Ishikawa (cell line): Measurements from ENCODE around the gene S100A4.

Experiments
- CEBPB ChIP-seq: IDR thresholded peaks from 2 replicates; pipeline ENCODE4 v1.6.1; 2012
- CREB1 ChIP-seq: IDR thresholded peaks from 2 replicates; pipeline ENCODE4 v1.6.1; 2012; ENCODE audit warnings: low read depth
- EGR1 ChIP-seq: IDR thresholded peaks from 2 replicates; pipeline ENCODE4 v1.6.1; 2012
- EP300 ChIP-seq: IDR thresholded peaks from 2 replicates; pipeline ENCODE4 v1.6.1; 2012; ENCODE audit warnings: borderline replicate concordance
- FOXM1 ChIP-seq: IDR thresholded peaks from 2 replicates; pipeline ENCODE4 v1.6.1; 2012; ENCODE audit warnings: low read depth, borderline replicate concordance
- NFIC ChIP-seq: IDR thresholded peaks from 2 replicates; pipeline ENCODE4 v1.6.1; 2012
- RAD21 ChIP-seq: IDR thresholded peaks from 2 replicates; pipeline ENCODE4 v1.6.1; 2012; ENCODE audit warnings: low read depth
- REST ChIP-seq: IDR thresholded peaks from 2 replicates; pipeline ENCODE4 v1.6.1; 2012; ENCODE audit warnings: low read depth, mild to moderate bottlenecking
- TAF1 ChIP-seq: IDR thresholded peaks from 2 replicates; pipeline ENCODE4 v1.6.1; 2012; ENCODE audit warnings: low read depth, mild to moderate bottlenecking
- TCF12 ChIP-seq: IDR thresholded peaks from 2 replicates; pipeline ENCODE4 v1.6.1; 2012; ENCODE audit warnings: low read depth
- TEAD4 ChIP-seq: IDR thresholded peaks from 2 replicates; pipeline ENCODE4 v1.6.1; 2012
- YY1 ChIP-seq: IDR thresholded peaks from 2 replicates; pipeline ENCODE4 v1.6.1; 2012; ENCODE audit warnings: low read depth
- ZBTB7A ChIP-seq: IDR thresholded peaks from 2 replicates; pipeline ENCODE4 v1.6.1; 2012; ENCODE audit warnings: low read depth
- TF ChIP-seq, protein P1 (sequence below): IDR thresholded peaks from 2 replicates; pipeline ENCODE4 v1.6.1; 2012
- TF ChIP-seq, protein P2 (sequence below): IDR thresholded peaks from 2 replicates; pipeline ENCODE4 v1.6.1; 2012

S100A4 gene

DNA sequence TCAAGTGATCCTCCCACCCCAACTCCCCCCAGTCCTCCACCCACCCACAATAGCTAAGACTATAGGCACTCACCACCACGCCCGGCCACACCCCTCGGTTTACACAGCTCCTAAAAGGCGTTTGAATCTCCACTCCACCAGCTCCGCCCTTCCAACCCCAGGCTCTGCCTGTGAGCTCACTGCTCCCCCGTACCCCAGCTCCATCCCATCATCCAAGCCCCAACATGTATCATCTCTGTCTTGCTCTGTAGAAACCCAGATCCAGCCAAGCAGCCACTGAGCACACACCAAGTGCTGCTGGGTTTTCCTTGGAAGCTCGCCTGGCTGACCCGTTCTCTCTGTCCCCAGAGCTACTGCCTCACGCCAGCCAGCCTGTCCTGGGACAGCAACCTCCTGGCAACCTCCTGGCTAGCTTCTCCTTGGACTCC lies 32.0 kb upstream of the S100A4 start:
- TF ChIP-seq CEBPB = no peak
- no peak for TF ChIP-seq RAD21
- no peak for TF ChIP-seq NFIC
- no peak for TF ChIP-seq TCF12

GRCh38 chr1:153577138-153577537 lies 31.5 kb upstream of the S100A4 start:
- TF ChIP-seq YY1 (no peak), REST (no peak), NFIC (no peak), ZBTB7A (no peak), TCF12 (no peak), CREB1 (no peak), FOXM1 (no peak), EP300 (no peak), TEAD4 (no peak), EGR1 (no peak), RAD21 (no peak), CEBPB (no peak), TAF1 (no peak)
- TF ChIP-seq, protein P1, sequence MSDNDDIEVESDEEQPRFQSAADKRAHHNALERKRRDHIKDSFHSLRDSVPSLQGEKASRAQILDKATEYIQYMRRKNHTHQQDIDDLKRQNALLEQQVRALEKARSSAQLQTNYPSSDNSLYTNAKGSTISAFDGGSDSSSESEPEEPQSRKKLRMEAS = no peak
- TF ChIP-seq, protein P2, sequence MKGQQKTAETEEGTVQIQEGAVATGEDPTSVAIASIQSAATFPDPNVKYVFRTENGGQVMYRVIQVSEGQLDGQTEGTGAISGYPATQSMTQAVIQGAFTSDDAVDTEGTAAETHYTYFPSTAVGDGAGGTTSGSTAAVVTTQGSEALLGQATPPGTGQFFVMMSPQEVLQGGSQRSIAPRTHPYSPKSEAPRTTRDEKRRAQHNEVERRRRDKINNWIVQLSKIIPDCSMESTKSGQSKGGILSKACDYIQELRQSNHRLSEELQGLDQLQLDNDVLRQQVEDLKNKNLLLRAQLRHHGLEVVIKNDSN = no peak

DNA sequence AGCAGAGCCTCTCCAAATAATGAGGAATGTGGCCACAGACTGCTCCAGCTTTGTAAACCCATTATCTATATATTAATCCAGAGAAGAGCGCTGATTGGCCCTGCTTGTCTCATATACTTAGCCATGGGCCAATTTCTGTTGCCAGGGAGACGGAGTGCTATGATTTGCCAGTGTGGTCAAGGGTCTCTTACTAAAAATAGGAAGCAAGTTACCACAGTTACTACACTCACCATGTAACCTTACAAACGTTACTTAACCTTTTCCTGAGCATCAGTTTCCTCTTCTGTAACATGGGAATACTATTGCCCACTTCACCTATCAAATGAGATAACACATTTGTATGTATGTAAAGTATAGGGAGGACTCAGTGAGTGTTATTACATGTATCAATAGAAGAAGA lies 27.7 kb upstream of the S100A4 start:
- TF ChIP-seq CREB1 (no peak), EGR1 (no peak), TEAD4 (no peak), ZBTB7A (no peak), EP300 (no peak), TAF1 (no peak), TCF12 (no peak), RAD21 (no peak), FOXM1 (no peak), CEBPB (no peak), REST (no peak), NFIC (no peak), YY1 (no peak)
- TF ChIP-seq, protein P2 = no peak
- TF ChIP-seq, protein P1 = no peak

GRCh38 chr1:153572569-153573015 lies 27.0 kb upstream of the S100A4 start:
- TF ChIP-seq CEBPB (no peak), RAD21 (peak; percentile 99)
- TF ChIP-seq, protein P1 = peak; percentile 40; the same call in 1 of the 2 replicates

GRCh38 chr1:153571706-153572105 lies 26.1 kb upstream of the S100A4 start:
- TF ChIP-seq TEAD4 (no peak), EGR1 (no peak), FOXM1 (no peak), CREB1 (no peak), TCF12 (no peak), CEBPB (no peak), YY1 (no peak), NFIC (no peak), EP300 (no peak), TAF1 (no peak), ZBTB7A (no peak), RAD21 (no peak), REST (no peak)
- TF ChIP-seq, protein P2 = no peak
- TF ChIP-seq, protein P1 = no peak
